Small intestine (tissue), 7 donors: ENCODE results near the gene TMEM81. TPM values are rescaled to one million over a fixed set of nuclear protein-coding genes. Genes with fewer than 3 reads are reported as not detected.

Experiments used
- DNase-seq, 2 donors: peaks; one replicate each; pipeline versions ENCODE4 v3.0.0 to v3.0.0-alpha.2; 2013
- FAIRE-seq: peaks from 2 replicates; lab custom pipeline; 2012; peaks lifted over from hg19 to GRCh38; lab: Jason Lieb, UNC
- H3K27ac ChIP-seq, 3 donors: one replicate each; pipeline ENCODE4 v1.5.1; 2013; ENCODE audit warnings: low read length in 2 of 3, mild to moderate bottlenecking in 2 of 3, control low read depth in 1 of 3, inconsistent platforms in 1 of 3, low read depth in 1 of 3, moderate library complexity in 1 of 3
- H3K27me3 ChIP-seq, 3 donors: one replicate each; pipeline ENCODE4 v1.6.1; 2013; ENCODE audit warnings: low read length in 3 of 3, inconsistent platforms in 1 of 3; ENCODE audit not compliant: control insufficient read depth in 3 of 3, insufficient read depth in 3 of 3
- H3K36me3 ChIP-seq, 3 donors: one replicate each; pipeline ENCODE4 v1.6.1; 2013; ENCODE audit warnings: low read length in 3 of 3, inconsistent platforms in 1 of 3, low read depth in 1 of 3, mild to moderate bottlenecking in 1 of 3, moderate library complexity in 1 of 3; ENCODE audit not compliant: control insufficient read depth in 3 of 3, insufficient read depth in 2 of 3
- H3K4me1 ChIP-seq, 3 donors: one replicate each; pipeline ENCODE4 v1.6.1; 2013; ENCODE audit warnings: low read length in 2 of 3, inconsistent platforms in 1 of 3, low read depth in 1 of 3, mild to moderate bottlenecking in 1 of 3, moderate library complexity in 1 of 3; ENCODE audit not compliant: control insufficient read depth in 3 of 3, insufficient read depth in 2 of 3
- H3K4me3 ChIP-seq, 3 donors: one replicate each; pipeline ENCODE4 v1.5.1; 2013; ENCODE audit warnings: low read length in 3 of 3, control low read depth in 1 of 3, inconsistent platforms in 1 of 3, low read depth in 1 of 3, mild to moderate bottlenecking in 1 of 3, moderate library complexity in 1 of 3
- H3K9me3 ChIP-seq, 2 donors: one replicate each; pipeline ENCODE4 v1.6.1; 2013; ENCODE audit warnings: low read depth in 1 of 2, low read length in 1 of 2; ENCODE audit not compliant: control insufficient read depth in 2 of 2, insufficient read depth in 1 of 2
- WGBS, 3 donors: extraction: QIAGEN DNeasy Blood & Tissue Kit; methylation state at CpG; one replicate each; pipeline ENCODE4 v1.1.7; 2013; 5-methylcytosine and 5-hydroxymethylcytosine counted together
- polyA plus RNA-seq, 4 donors: library from polyadenylated mRNA; stranded (reverse) in 3 of 4; unstranded in 1 of 4; fragments of 200-250 nt in 3 of 4; fragments of 120-200 nt in 1 of 4; gene quantifications; one replicate each; pipeline versions ENCODE4 v1.2.1 to v1.2.3, GENCODE V29; 2013
- donor health status: healthy with polysubstance abuse.
- donor health status: control.
- donor health status: control.
- donor health status: Bipolar disorder and iron deficiency.
- donor health status: healthy.

The TMEM81 gene
- polyA plus RNA-seq, 4 donors = 1.4 to 2.8 (median 1.9) TPM

DNA sequence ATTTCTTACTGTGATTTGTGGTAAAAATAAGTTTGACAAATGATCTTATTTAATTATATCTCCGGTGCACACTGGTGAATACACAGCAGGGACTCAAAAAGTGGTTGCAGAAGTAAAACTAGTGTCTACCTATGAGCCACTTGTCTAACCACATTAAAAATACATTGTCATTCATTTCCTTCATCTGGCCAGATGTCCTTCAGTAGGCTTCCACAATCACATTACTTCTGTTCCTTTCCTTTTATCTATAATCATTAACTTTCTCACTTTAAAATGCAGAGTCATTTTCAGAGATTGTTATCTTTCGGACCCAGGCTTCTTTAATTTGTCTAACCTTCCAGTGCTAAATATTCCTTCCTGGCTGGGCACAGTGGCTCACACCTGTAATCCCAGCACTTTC lies 34.5 kb upstream of the TMEM81 start:
- Histone ChIP-seq H3K36me3 (peaks cover 2 to 9% (median 3%) of the 10 kb centered on the region in 3 donors), H3K4me1 (peaks cover 4 to 12% (median 11%) of the 10 kb centered on the region in 3 donors), H3K27me3 (no peaks in the 10 kb centered on the region), H3K27ac (no peak overlapping the region), H3K9me3 (no peaks in the 10 kb centered on the region), H3K4me3 (no peak overlapping the region)
- FAIRE-seq = no peak
- 58 to 72% (median 72%) methylated on average over 2 of the region's 2 CpGs for WGBS, 3 donors
- DNase-seq = no peak

DNA sequence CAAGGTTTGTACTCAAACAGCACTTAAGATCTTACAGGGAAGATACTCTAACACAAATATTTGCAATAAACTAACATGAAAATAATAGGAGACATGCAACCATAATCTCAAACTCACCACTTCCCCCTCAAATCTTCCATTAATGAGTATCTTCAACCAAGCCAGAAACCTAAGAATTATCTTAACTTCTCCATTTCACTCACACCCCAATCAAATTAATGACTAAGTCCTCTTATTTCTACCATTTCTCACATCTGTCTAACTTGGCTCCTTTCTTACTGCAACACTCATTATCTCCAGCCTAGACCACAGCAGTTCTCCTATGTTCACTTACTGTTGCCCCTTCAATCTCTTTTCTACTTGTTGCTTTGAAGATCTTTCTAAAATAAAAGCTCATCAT lies 27.1 kb upstream of the TMEM81 start:
- Histone ChIP-seq H3K27me3 (no peaks in the 10 kb centered on the region), H3K27ac (no peak overlapping the region), H3K4me1 (no peaks in the 10 kb centered on the region), H3K9me3 (no peaks in the 10 kb centered on the region), H3K36me3 (peaks cover 3 to 16% (median 7%) of the 10 kb centered on the region in 3 donors), H3K4me3 (no peak overlapping the region)
- FAIRE-seq = no peak
- DNase-seq = no peak

DNA sequence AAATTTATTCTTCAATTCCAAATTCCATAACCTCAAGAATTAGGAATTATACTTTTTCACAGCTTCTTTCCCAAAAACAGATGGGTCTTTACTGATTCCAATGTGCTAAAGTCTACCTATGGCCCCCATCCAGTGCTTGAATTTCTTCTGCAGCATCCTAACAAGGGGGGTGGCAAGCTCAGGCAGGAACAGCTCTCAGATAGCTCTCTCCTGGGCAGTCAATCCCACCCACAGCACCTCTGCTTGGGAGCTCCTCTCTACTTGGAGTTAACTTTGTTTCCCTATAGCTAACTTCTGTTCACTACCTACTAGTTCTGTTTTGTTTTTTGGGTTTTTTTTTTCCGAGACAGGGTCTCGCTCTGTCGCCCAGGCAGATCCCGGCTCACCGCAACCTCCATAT lies 25.5 kb upstream of the TMEM81 start:
- DNase-seq (no peak), FAIRE-seq (no peak)
- H3K27ac ChIP-seq = no peak overlapping the region
- no peaks in the 10 kb centered on the region for H3K27me3 ChIP-seq
- no peak overlapping the region for H3K4me3 ChIP-seq
- WGBS, 3 donors = 79 to 94% (median 90%) methylated on average over 5 of the region's 5 CpGs
- no peaks in the 10 kb centered on the region for H3K9me3 ChIP-seq
- H3K36me3 ChIP-seq = peaks cover 9 to 18% (median 10%) of the 10 kb centered on the region in 3 donors
- no peaks in the 10 kb centered on the region for H3K4me1 ChIP-seq

DNA sequence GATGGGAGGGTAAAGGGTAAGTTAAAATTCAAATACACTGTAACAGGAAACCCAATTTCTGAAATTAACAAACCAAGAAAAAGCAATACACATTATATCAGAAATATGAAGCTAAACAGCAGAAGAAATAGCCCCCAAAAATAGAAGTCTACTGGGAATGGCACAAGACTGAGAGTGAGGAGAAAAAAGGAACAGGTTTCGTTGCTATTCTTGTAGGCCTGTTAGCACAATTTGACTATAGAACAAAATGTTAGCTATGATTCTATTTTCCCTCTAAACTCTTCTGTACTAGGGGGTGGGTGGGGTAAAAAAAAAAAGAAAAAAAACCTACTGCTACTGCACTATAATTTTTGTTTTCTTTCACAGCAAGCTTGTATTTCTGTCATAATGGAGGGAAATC lies 25.0 kb upstream of the TMEM81 start:
- 83 to 97% (median 92%) methylated on average over 1 of the region's 1 CpG for WGBS, 3 donors

DNA sequence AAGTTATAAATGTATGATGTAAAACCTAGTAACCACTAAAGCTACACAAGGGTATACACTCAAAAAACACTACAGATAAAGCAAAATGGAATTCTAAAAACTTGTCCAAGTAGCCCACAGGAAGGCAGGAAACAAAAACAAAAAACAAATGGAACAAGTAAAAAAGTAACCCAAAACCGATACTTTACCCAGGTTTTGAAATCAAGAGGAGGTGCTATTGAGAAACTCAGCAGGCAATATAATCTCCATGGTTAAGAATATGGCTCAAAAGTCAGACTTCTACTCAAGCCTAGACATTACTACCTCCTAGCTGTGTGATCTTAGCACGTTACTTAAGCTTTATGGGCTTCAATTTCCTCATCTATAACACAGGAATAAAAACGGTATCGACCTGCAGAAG lies 24.2 kb upstream of the TMEM81 start:
- FAIRE-seq (no peak), DNase-seq (no peak)
- H3K9me3 ChIP-seq = no peaks in the 10 kb centered on the region
- no peak overlapping the region for H3K27ac ChIP-seq
- no peaks in the 10 kb centered on the region for H3K27me3 ChIP-seq
- 90 to 92% (median 92%) methylated on average over 4 of the region's 4 CpGs for WGBS, 3 donors
- H3K4me3 ChIP-seq = no peak overlapping the region
- peaks cover 10 to 24% (median 14%) of the 10 kb centered on the region in 3 donors for H3K36me3 ChIP-seq
- H3K4me1 ChIP-seq = no peaks in the 10 kb centered on the region

More for the DNA sequence above, 25.0 kb upstream of the TMEM81 start:
- no peak for DNase-seq
- FAIRE-seq = no peak
- H3K27me3 ChIP-seq = no peaks in the 10 kb centered on the region
- peaks cover 9 to 22% (median 10%) of the 10 kb centered on the region in 3 donors for H3K36me3 ChIP-seq
- no peaks in the 10 kb centered on the region for H3K4me1 ChIP-seq
- no peak overlapping the region for H3K4me3 ChIP-seq
- no peak overlapping the region for H3K27ac ChIP-seq
- H3K9me3 ChIP-seq = no peaks in the 10 kb centered on the region

DNA sequence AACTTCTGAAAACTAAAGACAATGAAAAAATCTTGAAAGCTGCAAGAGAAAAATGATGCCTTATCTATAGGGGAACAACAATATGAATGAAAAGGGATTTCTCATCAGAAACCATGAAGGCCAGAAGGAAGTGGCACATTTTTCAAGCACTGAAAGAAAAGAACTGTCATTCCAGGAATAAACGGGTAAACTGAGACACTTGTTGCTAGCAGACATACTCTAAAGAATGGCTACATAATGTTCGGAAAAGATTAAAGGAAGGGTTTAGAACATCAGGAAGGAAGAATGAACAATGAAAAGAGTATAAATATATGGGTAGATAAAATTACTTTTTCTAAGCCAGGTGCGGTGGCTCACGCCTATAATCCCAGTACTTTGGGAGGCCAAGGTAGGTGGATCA lies 23.1 kb upstream of the TMEM81 start:
- no peak overlapping the region for H3K27ac ChIP-seq
- WGBS, 3 donors = 93 to 99% (median 97%) methylated on average over 4 of the region's 4 CpGs
- DNase-seq (no peak), FAIRE-seq (no peak)
- H3K4me3 ChIP-seq = no peak overlapping the region
- H3K9me3 ChIP-seq = no peaks in the 10 kb centered on the region
- no peaks in the 10 kb centered on the region for H3K27me3 ChIP-seq
- no peaks in the 10 kb centered on the region for H3K4me1 ChIP-seq
- H3K36me3 ChIP-seq = peaks cover 10 to 26% (median 15%) of the 10 kb centered on the region in 3 donors

DNA sequence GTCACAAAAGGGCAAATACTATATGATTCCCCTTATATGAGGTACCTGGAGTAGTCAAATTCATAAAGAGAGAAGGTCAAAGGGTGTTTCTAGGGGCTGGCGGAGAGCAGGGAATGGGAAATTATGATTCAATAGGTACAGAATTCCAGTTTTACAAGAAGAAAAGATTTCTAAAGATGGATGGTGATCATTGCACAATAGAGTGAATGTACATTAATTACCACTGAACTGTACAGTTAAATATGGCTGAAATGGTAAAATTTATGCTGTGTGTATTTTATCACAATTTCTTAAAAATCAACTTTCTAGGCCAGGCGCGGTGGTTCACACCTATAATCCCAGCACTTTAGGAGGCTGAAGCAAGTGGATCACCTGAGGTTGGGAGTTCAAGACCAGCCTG lies 18.1 kb upstream of the TMEM81 start:
- H3K27ac ChIP-seq = no peak overlapping the region
- WGBS, 3 donors = 96 to 97% (median 97%) methylated on average over 3 of the region's 3 CpGs
- no peak for FAIRE-seq
- no peaks in the 10 kb centered on the region for H3K27me3 ChIP-seq
- H3K4me3 ChIP-seq = no peak overlapping the region
- H3K36me3 ChIP-seq = peaks cover 22 to 33% (median 27%) of the 10 kb centered on the region in 3 donors
- H3K4me1 ChIP-seq = no peaks in the 10 kb centered on the region
- no peak for DNase-seq
- no peaks in the 10 kb centered on the region for H3K9me3 ChIP-seq

DNA sequence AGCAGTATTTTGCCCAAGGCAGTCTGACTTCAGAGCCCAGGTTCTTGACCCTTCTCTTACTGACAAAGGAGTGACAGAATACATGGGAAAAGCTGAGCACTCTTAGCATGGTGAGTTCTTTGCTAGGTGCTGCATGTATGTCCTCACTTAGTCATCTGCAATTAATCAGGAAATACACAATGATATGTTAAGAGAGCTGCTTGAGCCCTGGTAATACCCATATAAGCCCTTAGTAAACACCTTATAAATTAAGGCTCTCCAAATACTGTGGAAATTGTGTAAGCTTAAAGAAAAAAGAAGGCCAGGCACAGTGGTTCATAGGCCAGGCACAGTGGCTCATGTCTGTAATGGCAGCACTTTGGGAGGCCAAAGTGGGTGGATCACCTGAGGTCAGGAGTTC lies 14.0 kb upstream of the TMEM81 start:
- Histone ChIP-seq H3K4me1 (no peaks in the 10 kb centered on the region), H3K27me3 (no peaks in the 10 kb centered on the region), H3K36me3 (peaks cover 31 to 38% (median 33%) of the 10 kb centered on the region in 3 donors), H3K27ac (no peak overlapping the region), H3K9me3 (no peaks in the 10 kb centered on the region), H3K4me3 (no peak overlapping the region)
- FAIRE-seq (no peak), DNase-seq (no peak)

DNA sequence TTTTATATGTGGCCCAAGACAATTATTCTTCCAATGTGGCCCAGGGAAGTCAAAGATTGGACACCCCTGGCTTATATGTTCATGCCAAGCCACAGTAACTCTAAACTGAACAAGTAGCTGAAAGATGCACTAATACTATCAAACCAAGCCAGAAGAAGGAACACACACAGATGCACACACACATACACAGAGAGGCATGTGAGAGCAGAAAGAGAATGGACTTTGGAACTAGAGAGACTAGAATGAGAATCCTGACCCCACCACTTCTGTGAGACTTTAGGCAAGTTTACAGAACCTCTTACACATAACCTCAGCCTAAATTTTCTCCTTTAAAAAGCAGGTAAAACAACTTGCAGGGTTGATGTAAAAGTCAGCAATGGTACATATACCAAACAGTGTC lies 11.2 kb upstream of the TMEM81 start:
- H3K36me3 ChIP-seq = peaks cover 31 to 43% (median 42%) of the 10 kb centered on the region in 3 donors
- H3K4me3 ChIP-seq = no peak overlapping the region

More for the DNA sequence above, 11.2 kb upstream of the TMEM81 start:
- DNase-seq (peak in 1 of 2 donors; percentile 17), FAIRE-seq (no peak)
- no peaks in the 10 kb centered on the region for H3K4me1 ChIP-seq
- H3K9me3 ChIP-seq = no peaks in the 10 kb centered on the region
- H3K27ac ChIP-seq = no peak overlapping the region
- H3K27me3 ChIP-seq = no peaks in the 10 kb centered on the region
